OCI-LY7 (cell line): ENCODE data around the gene OTOG. TPM values are rescaled to one million over a fixed set of nuclear protein-coding genes. Genes with fewer than 3 reads are reported as not detected.

Source experiments
- BruUV-seq: library from RNA; stranded (reverse); fragments of 400-500 nt; replicated peaks from 2 replicates; lab custom pipeline; 2021; lab: Mats Ljungman, UMichigan
- CTCF ChIA-PET: fragments of 300-600 bp; sonication (Branson Sonifier 250); formaldehyde crosslinking; loops from one replicate; lab custom pipeline; 2022; ENCODE audit warnings: antibody characterized with exemption; ENCODE audit not compliant: unreplicated experiment; lab: Charles Lee
- POLR2A ChIA-PET: fragments of 300-600 bp; sonication (Branson Sonifier 250); formaldehyde crosslinking; loops from one replicate; lab custom pipeline; 2022; ENCODE audit warnings: antibody characterized with exemption; lab: Charles Lee
- DNase-seq: peaks from one replicate; pipeline ENCODE4 v3.0.0-alpha.2; 2015; ENCODE audit warnings: low spot score
- H2AFZ ChIP-seq: fragments of 200-600 bp; sonication (generic), shearing (Covaris generic); 2 replicates; pipeline ENCODE4 v1.6.1; 2014; ENCODE audit warnings: mild to moderate bottlenecking, antibody characterized with exemption, low read length, moderate library complexity
- H3K27ac ChIP-seq: fragments of 200-600 bp; sonication (generic); 2 replicates; pipeline ENCODE4 v1.5.1; 2014; ENCODE audit warnings: mixed run types, low read depth, mild to moderate bottlenecking, moderate library complexity, low read length, inconsistent platforms; ENCODE audit not compliant: poor library complexity, severe bottlenecking
- H3K36me3 ChIP-seq: fragments of 200-600 bp; sonication (generic); 2 replicates; pipeline ENCODE4 v1.6.1; 2014; ENCODE audit warnings: mild to moderate bottlenecking, antibody characterized with exemption, low read length, moderate library complexity, mixed read lengths; ENCODE audit not compliant: insufficient read depth
- H3K4me1 ChIP-seq: fragments of 200-600 bp; sonication (generic); 2 replicates; pipeline ENCODE4 v1.5.1; 2014; ENCODE audit warnings: mild to moderate bottlenecking, low read length; ENCODE audit not compliant: insufficient read depth, poor library complexity, severe bottlenecking
- H3K4me2 ChIP-seq: fragments of 200-600 bp; sonication (generic); 2 replicates; pipeline ENCODE4 v1.6.1; 2014; ENCODE audit warnings: mild to moderate bottlenecking, low read length
- H3K4me3 ChIP-seq: fragments of 200-600 bp; sonication (generic); 2 replicates; pipeline ENCODE4 v1.5.1; 2014; ENCODE audit warnings: mild to moderate bottlenecking, low read depth, low read length; ENCODE audit not compliant: poor library complexity, severe bottlenecking
- H3K79me2 ChIP-seq: fragments of 200-600 bp; sonication (generic); 2 replicates; pipeline ENCODE4 v1.6.1; 2016; ENCODE audit warnings: low read depth, mild to moderate bottlenecking, low read length, moderate library complexity, mixed read lengths; ENCODE audit not compliant: insufficient read depth
- H3K9me2 ChIP-seq: fragments of 200-600 bp; sonication (generic); 2 replicates; pipeline ENCODE4 v1.6.1; 2016; ENCODE audit warnings: mild to moderate bottlenecking, low read length, mixed read lengths; ENCODE audit not compliant: insufficient read depth
- H3K9me3 ChIP-seq: fragments of 200-600 bp; sonication (generic); 2 replicates; pipeline ENCODE4 v1.6.1; 2014; ENCODE audit warnings: mild to moderate bottlenecking, mixed run types, low read length, mixed read lengths
- H4K20me1 ChIP-seq: fragments of 200-600 bp; sonication (generic); 2 replicates; pipeline ENCODE4 v1.6.1; 2014; ENCODE audit warnings: mild to moderate bottlenecking, antibody characterized with exemption, low read length, moderate library complexity, mixed read lengths; ENCODE audit not compliant: insufficient read depth
- EZH2phosphoT487 ChIP-seq: fragments of 200-600 bp; sonication (generic); IDR thresholded peaks from 2 replicates; pipeline ENCODE4 v1.6.1; 2018; ENCODE audit warnings: low read depth, borderline replicate concordance, mild to moderate bottlenecking, mixed run types, antibody characterized with exemption, low read length, moderate library complexity, mixed read lengths
- intact Hi-C: fragments of 100-400 bp; cut with micrococcal nuclease; formaldehyde crosslinking; loops from one replicate; pipeline ENCODE4 v1.10.0; 2022; ENCODE audit not compliant: unreplicated experiment
- total RNA-seq, 2 experiments: library from RNA; depleted of rRNA in 1 of 2; stranded (reverse); fragments of >200 nt in 1 of 2; shearing (Covaris generic) in 1 of 2; gene quantifications; 2 replicates each; pipeline ENCODE4 v1.2.3, GENCODE V29; 2014 to 2022
- TF ChIP-seq, protein P1 (sequence below): fragments of 200-600 bp; sonication (generic); conservative IDR thresholded peaks from 2 replicates; pipeline ENCODE4 v1.5.1; 2014; ENCODE audit warnings: mild to moderate bottlenecking, antibody characterized with exemption, low read length, moderate library complexity, mixed read lengths

Gene OTOG
- total RNA-seq, 2 experiments from 2014 or later: not detected

GRCh38 chr11:17611503-17612220 lies 64.6 kb downstream of the OTOG start:
- Histone ChIP-seq H2AFZ (no peak overlapping the region), H4K20me1 (no peaks in the 10 kb centered on the region), H3K4me3 (no peak overlapping the region), H3K79me2 (no peaks in the 10 kb centered on the region), H3K4me1 (no peaks in the 10 kb centered on the region), H3K27ac (no peak overlapping the region), H3K9me3 (no peaks in the 10 kb centered on the region), H3K36me3 (no peaks in the 10 kb centered on the region), H3K4me2 (no peak overlapping the region), H3K9me2 (no peaks in the 10 kb centered on the region)
- intact Hi-C loops: no loop called here
- CTCF ChIA-PET: interaction anchor here (1.1 kb wide), 1 partner anchor 13 kb away, joined by 3 read pairs; no protein-coding TSS in a partner anchor
- DNase-seq: no peak
- POLR2A ChIA-PET: no interaction called here
- no TSS peak for BruUV-seq
- TF ChIP-seq, protein P1, sequence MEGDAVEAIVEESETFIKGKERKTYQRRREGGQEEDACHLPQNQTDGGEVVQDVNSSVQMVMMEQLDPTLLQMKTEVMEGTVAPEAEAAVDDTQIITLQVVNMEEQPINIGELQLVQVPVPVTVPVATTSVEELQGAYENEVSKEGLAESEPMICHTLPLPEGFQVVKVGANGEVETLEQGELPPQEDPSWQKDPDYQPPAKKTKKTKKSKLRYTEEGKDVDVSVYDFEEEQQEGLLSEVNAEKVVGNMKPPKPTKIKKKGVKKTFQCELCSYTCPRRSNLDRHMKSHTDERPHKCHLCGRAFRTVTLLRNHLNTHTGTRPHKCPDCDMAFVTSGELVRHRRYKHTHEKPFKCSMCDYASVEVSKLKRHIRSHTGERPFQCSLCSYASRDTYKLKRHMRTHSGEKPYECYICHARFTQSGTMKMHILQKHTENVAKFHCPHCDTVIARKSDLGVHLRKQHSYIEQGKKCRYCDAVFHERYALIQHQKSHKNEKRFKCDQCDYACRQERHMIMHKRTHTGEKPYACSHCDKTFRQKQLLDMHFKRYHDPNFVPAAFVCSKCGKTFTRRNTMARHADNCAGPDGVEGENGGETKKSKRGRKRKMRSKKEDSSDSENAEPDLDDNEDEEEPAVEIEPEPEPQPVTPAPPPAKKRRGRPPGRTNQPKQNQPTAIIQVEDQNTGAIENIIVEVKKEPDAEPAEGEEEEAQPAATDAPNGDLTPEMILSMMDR: no peak
- no peak for TF ChIP-seq EZH2phosphoT487

DNA sequence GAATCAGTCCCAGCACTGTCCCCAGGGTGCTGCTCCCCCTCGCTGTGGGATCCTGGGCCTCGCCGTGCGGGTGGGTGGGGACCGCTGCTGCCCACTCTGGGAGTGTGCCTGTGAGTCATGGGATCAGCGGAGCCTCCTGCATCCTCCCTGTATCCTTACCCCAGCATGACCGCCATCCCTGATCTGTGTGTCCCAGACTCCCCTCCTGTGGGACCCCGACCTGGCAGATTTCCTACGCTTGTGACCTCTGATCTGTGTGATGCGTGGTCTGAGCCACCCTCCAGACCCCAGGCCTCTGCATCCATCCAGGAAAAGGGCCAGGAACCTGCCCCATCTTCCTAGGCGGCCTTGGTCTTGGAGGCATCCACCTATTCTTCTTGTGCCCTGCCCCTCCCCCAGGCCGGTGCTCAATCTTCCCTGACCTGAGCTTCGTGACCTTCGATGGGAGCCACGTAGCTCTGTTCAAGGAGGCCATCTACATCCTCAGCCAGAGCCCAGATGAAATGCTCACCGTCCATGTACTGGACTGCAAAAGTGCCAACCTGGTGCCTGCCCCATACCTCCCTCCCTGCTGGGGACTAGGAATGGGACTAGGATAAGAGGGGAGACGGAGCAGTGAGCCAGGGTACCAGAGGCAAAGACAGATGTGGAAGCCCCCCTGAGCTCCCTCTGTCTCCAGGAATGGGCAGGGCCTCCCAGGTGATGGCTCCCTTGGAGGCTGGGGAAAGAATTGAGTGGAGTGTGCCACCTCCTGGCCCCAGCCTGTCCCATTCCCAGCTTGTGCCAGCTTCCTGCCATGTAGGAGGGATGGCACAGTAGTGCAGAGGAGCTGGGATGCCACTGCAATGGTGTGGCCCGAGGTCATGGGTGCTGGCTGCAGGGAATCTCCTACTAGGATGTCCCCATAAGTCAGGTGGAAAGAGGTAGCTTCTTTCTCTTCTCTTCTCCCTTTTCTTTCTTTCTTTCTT lies 65.4 kb downstream of the OTOG start:
- no TSS peak for BruUV-seq
- Histone ChIP-seq H3K4me3 (no peak overlapping the region), H2AFZ (no peak overlapping the region), H3K36me3 (no peaks in the 10 kb centered on the region), H3K27ac (no peak overlapping the region), H3K79me2 (no peaks in the 10 kb centered on the region), H3K9me2 (no peaks in the 10 kb centered on the region), H3K9me3 (no peaks in the 10 kb centered on the region), H4K20me1 (no peaks in the 10 kb centered on the region), H3K4me2 (no peak overlapping the region), H3K4me1 (no peaks in the 10 kb centered on the region)
- no peak for DNase-seq
- TF ChIP-seq, protein P1: no peak
- TF ChIP-seq EZH2phosphoT487: no peak
- POLR2A ChIA-PET: interaction anchor here (0.7 kb wide), 1 partner anchor 147 kb away, joined by 4 read pairs; no protein-coding TSS in a partner anchor
- CTCF ChIA-PET: interaction anchor here (1.1 kb wide), 1 partner anchor 14 kb away, joined by 3 read pairs; no protein-coding TSS in a partner anchor
- intact Hi-C loops: no loop called here
